ENCODE measurements around the gene SCOC.

DNA sequence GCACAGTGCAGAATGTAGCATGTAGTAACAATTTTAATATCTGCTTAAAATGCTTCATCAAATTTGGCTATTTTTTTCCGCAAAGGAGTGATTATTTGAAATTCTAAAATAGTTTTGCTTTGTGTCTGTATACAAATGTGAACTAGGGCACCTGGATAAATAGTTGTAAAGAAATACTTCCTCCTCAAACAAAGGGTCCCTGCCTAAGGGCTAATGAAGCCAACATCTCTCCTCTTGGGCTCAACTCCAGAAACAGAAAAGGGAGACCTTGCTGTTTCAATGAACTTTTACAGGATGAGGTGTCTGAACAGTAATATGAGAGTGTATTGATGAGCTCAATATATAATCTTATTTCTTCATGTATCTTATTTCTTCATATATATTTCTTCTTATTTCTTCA lies 30.8 kb upstream of the SCOC start:
- TF ChIP-seq RAD21 (conservative IDR thresholded peaks at IDR 0.05) (no peak), EZH2 (IDR thresholded peaks at IDR 0.05; ENCODE audit: borderline replicate concordance, insufficient read depth, low read length, poor library complexity, severe bottlenecking) (no peak), POLR2AphosphoS5 (IDR thresholded peaks at IDR 0.05) (no peak)
- TF ChIP-seq, protein P1, sequence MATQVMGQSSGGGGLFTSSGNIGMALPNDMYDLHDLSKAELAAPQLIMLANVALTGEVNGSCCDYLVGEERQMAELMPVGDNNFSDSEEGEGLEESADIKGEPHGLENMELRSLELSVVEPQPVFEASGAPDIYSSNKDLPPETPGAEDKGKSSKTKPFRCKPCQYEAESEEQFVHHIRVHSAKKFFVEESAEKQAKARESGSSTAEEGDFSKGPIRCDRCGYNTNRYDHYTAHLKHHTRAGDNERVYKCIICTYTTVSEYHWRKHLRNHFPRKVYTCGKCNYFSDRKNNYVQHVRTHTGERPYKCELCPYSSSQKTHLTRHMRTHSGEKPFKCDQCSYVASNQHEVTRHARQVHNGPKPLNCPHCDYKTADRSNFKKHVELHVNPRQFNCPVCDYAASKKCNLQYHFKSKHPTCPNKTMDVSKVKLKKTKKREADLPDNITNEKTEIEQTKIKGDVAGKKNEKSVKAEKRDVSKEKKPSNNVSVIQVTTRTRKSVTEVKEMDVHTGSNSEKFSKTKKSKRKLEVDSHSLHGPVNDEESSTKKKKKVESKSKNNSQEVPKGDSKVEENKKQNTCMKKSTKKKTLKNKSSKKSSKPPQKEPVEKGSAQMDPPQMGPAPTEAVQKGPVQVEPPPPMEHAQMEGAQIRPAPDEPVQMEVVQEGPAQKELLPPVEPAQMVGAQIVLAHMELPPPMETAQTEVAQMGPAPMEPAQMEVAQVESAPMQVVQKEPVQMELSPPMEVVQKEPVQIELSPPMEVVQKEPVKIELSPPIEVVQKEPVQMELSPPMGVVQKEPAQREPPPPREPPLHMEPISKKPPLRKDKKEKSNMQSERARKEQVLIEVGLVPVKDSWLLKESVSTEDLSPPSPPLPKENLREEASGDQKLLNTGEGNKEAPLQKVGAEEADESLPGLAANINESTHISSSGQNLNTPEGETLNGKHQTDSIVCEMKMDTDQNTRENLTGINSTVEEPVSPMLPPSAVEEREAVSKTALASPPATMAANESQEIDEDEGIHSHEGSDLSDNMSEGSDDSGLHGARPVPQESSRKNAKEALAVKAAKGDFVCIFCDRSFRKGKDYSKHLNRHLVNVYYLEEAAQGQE (IDR thresholded peaks at IDR 0.05; ENCODE audit: borderline replicate concordance), result no peak
- TF ChIP-seq, protein P2, sequence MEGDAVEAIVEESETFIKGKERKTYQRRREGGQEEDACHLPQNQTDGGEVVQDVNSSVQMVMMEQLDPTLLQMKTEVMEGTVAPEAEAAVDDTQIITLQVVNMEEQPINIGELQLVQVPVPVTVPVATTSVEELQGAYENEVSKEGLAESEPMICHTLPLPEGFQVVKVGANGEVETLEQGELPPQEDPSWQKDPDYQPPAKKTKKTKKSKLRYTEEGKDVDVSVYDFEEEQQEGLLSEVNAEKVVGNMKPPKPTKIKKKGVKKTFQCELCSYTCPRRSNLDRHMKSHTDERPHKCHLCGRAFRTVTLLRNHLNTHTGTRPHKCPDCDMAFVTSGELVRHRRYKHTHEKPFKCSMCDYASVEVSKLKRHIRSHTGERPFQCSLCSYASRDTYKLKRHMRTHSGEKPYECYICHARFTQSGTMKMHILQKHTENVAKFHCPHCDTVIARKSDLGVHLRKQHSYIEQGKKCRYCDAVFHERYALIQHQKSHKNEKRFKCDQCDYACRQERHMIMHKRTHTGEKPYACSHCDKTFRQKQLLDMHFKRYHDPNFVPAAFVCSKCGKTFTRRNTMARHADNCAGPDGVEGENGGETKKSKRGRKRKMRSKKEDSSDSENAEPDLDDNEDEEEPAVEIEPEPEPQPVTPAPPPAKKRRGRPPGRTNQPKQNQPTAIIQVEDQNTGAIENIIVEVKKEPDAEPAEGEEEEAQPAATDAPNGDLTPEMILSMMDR (IDR thresholded peaks at IDR 0.05; ENCODE audit: poor library complexity, severe bottlenecking), result no peak
